Spleen (tissue), 11 donors: ENCODE results near the gene VGLL3. TPM values are rescaled to one million over a fixed set of nuclear protein-coding genes. Genes with fewer than 3 reads are reported as not detected.
"Not testable (repeated sequence)": the region's sequence is repeated elsewhere in the genome, so short reads cannot be mapped to it uniquely, and the experiment has no call there.

ENCODE experiments used
- DNase-seq: peaks from one replicate; pipeline ENCODE4 v3.0.0-alpha.2; 2020
- H3K27ac ChIP-seq, 8 donors: fragments of 200-600 bp; sonication (generic) in 7 of 8; 1 replicate in 4 of 8; 2 replicates in 4 of 8; pipeline versions ENCODE4 v1.5.0 to v1.8.0; 2016 to 2021; ENCODE audit warnings: inconsistent platforms in 4 of 8, mild to moderate bottlenecking in 4 of 8, moderate library complexity in 1 of 8
- H3K27me3 ChIP-seq, 7 donors: fragments of 200-600 bp; sonication (generic) in 6 of 7; replicated peaks in 1 of 7; 1 replicate in 4 of 7; 2 replicates in 3 of 7; pipeline versions ENCODE4 v1.5.0 to v1.8.0; 2016 to 2021; ENCODE audit warnings: inconsistent platforms in 3 of 7, mild to moderate bottlenecking in 1 of 7
- H3K36me3 ChIP-seq, 6 donors: fragments of 200-600 bp; sonication (generic) in 5 of 6; 1 replicate in 4 of 6; 2 replicates in 2 of 6; pipeline versions ENCODE4 v1.5.0 to v1.8.0; 2016 to 2021; ENCODE audit warnings: inconsistent platforms in 2 of 6
- H3K4me1 ChIP-seq, 6 donors: fragments of 200-600 bp; sonication (generic) in 5 of 6; 1 replicate in 3 of 6; 2 replicates in 3 of 6; pipeline versions ENCODE4 v1.5.0 to v1.8.0; 2016 to 2021; ENCODE audit warnings: inconsistent platforms in 3 of 6
- H3K4me3 ChIP-seq, 8 donors: fragments of 200-600 bp; sonication (generic) in 7 of 8; 1 replicate in 4 of 8; 2 replicates in 4 of 8; pipeline versions ENCODE4 v1.5.0 to v1.8.0; 2016 to 2021; ENCODE audit warnings: inconsistent platforms in 4 of 8, mild to moderate bottlenecking in 4 of 8, moderate library complexity in 2 of 8
- H3K9me3 ChIP-seq, 8 donors: fragments of 200-600 bp; sonication (generic) in 7 of 8; 1 replicate in 4 of 8; 2 replicates in 4 of 8; pipeline versions ENCODE4 v1.5.0 to v1.8.0; 2016 to 2021; ENCODE audit warnings: inconsistent platforms in 4 of 8
- CTCF ChIP-seq, 11 experiments: fragments of 200-600 bp in 7 of 11; fragments of 450-650 bp in 4 of 11; sonication (generic) in 4 of 11; IDR thresholded peaks in 8 of 11; conservative IDR thresholded peaks in 3 of 11; 1 replicate in 7 of 11; 2 replicates in 4 of 11; pipeline versions ENCODE4 v1.4.0 to v1.8.0; 2016 to 2021; ENCODE audit warnings: antibody characterized with exemption in 11 of 11, inconsistent platforms in 4 of 11, mild to moderate bottlenecking in 1 of 11
- POLR2A ChIP-seq, 3 donors: fragments of 450-650 bp; IDR thresholded peaks; one replicate each; pipeline ENCODE4 v1.5.1; 2017; ENCODE audit warnings: antibody characterized with exemption in 3 of 3, mild to moderate bottlenecking in 1 of 3
- POLR2AphosphoS5 ChIP-seq, 3 donors: sonication (generic); formaldehyde crosslinking; IDR thresholded peaks; one replicate each; pipeline ENCODE4 v1.5.1; 2017; ENCODE audit warnings: antibody characterized with exemption in 3 of 3
- WGBS, 5 donors: extraction: QIAGEN DNeasy Blood & Tissue Kit in 3 of 5; methylation state at CpG; one replicate each; pipeline versions ENCODE4 v1.1.5 to v1.1.7; 2013 to 2018; 5-methylcytosine and 5-hydroxymethylcytosine counted together
- intact Hi-C: fragments of 100-400 bp; cut with DNase I; formaldehyde crosslinking; loops from one replicate; pipeline ENCODE4 v1.15.0; 2023; ENCODE audit warnings: low total_unique reads
- polyA plus RNA-seq, 3 donors: library from polyadenylated mRNA; stranded (reverse); fragments of 200-250 nt; gene quantifications; one replicate each; pipeline ENCODE4 v1.2.1, GENCODE V29; 2013
- total RNA-seq, 7 donors: library from RNA; depleted of rRNA in 3 of 7; stranded (reverse); fragments of >200 nt in 3 of 7; fragmentation: NEBNext Ultra II Directional in 4 of 7; extraction: Animal tissue kit (Norgen Biotek cat#: 25700) in 4 of 7; gene quantifications; one replicate each; pipeline versions ENCODE4 v1.1.0 to v1.2.1, GENCODE V29; 2016 to 2021
- donor health status: healthy with polysubstance abuse.
- donor health status: DM: no; HTN: no; CAD: no; lungs with moderate emphysema.
- donor health status: DM: no; HTN: no; CAD: no.
- donor health status: Bipolar disorder and iron deficiency.
- donor health status: healthy.
- donor health status: DM: no; HTN: no; CAD: no.
- donor health status: DM: yes; HTN: yes; CAD: no.

The VGLL3 gene
- total and polyA plus RNA-seq, 10 donors, result 0.26 to 9.9 (median 2.2) TPM

- H3K27ac ChIP-seq, result no peak overlapping the region
- TF ChIP-seq POLR2A (IDR thresholded peaks at IDR 0.05) (no peak), POLR2AphosphoS5 (IDR thresholded peaks at IDR 0.05) (no peak), CTCF (IDR thresholded peaks at IDR 0.05 in 8 of 11, conservative IDR thresholded peaks at IDR 0.05 in 3 of 11) (no peak)
- no peaks in the 10 kb centered on the region for H3K27me3 ChIP-seq
- intact Hi-C loops, result no loop called here
- H3K9me3 ChIP-seq, result no peaks in the 10 kb centered on the region
- no peaks in the 10 kb centered on the region for H3K4me1 ChIP-seq
- DNase-seq, result no peak
- H3K36me3 ChIP-seq, result no peaks in the 10 kb centered on the region
- H3K4me3 ChIP-seq, result no peak overlapping the region
- WGBS, 5 donors, result 73 to 89% (median 79%) methylated on average over 6 of the region's 6 CpGs
These were observed 12.8 kb downstream of the VGLL3 start for GRCh38 chr3:86978111-86978551.

GRCh38 chr3:86976219-86976618, 14.7 kb downstream of the VGLL3 start:
- Histone ChIP-seq H3K27ac (no peak overlapping the region), H3K4me3 (no peak overlapping the region), H3K27me3 (no peaks in the 10 kb centered on the region), H3K36me3 (no peaks in the 10 kb centered on the region), H3K9me3 (no peaks in the 10 kb centered on the region), H3K4me1 (no peaks in the 10 kb centered on the region)
- intact Hi-C loops, result no loop called here
- DNase-seq, result no peak
- no peak for TF ChIP-seq POLR2A (IDR thresholded peaks at IDR 0.05)
- TF ChIP-seq CTCF (IDR thresholded peaks at IDR 0.05 in 8 of 11, conservative IDR thresholded peaks at IDR 0.05 in 3 of 11), result no peak
- TF ChIP-seq POLR2AphosphoS5 (IDR thresholded peaks at IDR 0.05), result no peak

- H3K9me3 ChIP-seq, intact Hi-C loops, DNase-seq, H3K36me3 ChIP-seq, H3K27ac ChIP-seq, H3K4me3 ChIP-seq, H3K27me3 ChIP-seq, H3K4me1 ChIP-seq: not testable (repeated sequence)
- 86 to 93% (median 92%) methylated on average over 8 of the region's 8 CpGs for WGBS, 5 donors
These were observed 16.8 kb downstream of the VGLL3 start for GRCh38 chr3:86974177-86974576.

- Histone ChIP-seq H3K36me3 (peaks cover 0 to 3% (median 0%) of the 10 kb centered on the region in 6 donors), H3K4me1 (no peaks in the 10 kb centered on the region), H3K4me3 (no peak overlapping the region), H3K9me3 (no peaks in the 10 kb centered on the region), H3K27ac (no peak overlapping the region), H3K27me3 (no peaks in the 10 kb centered on the region)
- intact Hi-C loops, result no loop called here
- DNase-seq, result no peak
- TF ChIP-seq POLR2AphosphoS5 (IDR thresholded peaks at IDR 0.05) (no peak), POLR2A (IDR thresholded peaks at IDR 0.05) (no peak), CTCF (IDR thresholded peaks at IDR 0.05 in 8 of 11, conservative IDR thresholded peaks at IDR 0.05 in 3 of 11) (no peak)
- 85 to 93% (median 88%) methylated on average over 3 of the region's 3 CpGs for WGBS, 5 donors
These were observed 17.5 kb downstream of the VGLL3 start for GRCh38 chr3:86973440-86973839.
